Measurements from ENCODE around the gene TAMM41. TPM values are rescaled to one million over a fixed set of nuclear protein-coding genes. Genes with fewer than 3 reads are reported as not detected.
A peak's percentile ranks its signal among the peaks of the same experiment; 100 is the strongest.
"Not testable (repeated sequence)": the region's sequence is repeated elsewhere in the genome, so short reads cannot be mapped to it uniquely, and the experiment has no call there.

TAMM41 gene
- total and polyA plus RNA-seq, 9 of the 15 experiments (the other 6 are each of a cell fraction or from before 2014, with no cell fraction given): 8.6 to 74.6 (median 29.3) TPM

DNA sequence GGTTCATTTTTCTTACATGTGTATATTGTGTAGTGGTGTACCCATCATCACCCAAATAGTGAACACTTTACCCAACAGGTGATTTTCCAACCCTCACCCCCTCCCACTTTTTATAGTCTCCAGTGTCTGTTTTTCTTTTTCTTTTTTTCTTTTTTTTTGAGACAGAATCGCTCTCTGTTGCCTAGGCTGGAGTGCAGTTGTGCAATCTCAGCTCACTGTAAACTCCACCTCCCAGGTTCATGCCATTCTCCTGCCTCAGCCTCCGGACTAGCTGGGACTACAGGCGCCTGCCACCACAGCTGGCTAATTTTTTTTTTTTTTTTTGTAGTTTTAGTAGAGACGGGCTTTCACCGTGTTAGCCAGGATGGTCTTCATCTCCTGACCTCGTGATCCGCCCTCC, 74.8 kb downstream of the TAMM41 start:
- H3K9me1 ChIP-seq (ENCODE audit: control insufficient read depth, insufficient read depth, low read length); ATAC-seq; H3K4me3 ChIP-seq; DNase-seq (ENCODE audit: extremely low read depth in 1 of 4, low spot score in 3 of 4); in situ Hi-C loops (cut with MboI); BruUV-seq (replicated peaks); H2AFZ ChIP-seq (ENCODE audit: low read depth, low read length); H3K79me2 ChIP-seq (ENCODE audit: control insufficient read depth, insufficient read depth, low read length); H3K27ac ChIP-seq (ENCODE audit: extremely low read depth, low read depth, low read length); H3K9ac ChIP-seq (ENCODE audit: insufficient read depth in 1 of 2, low read depth in 2 of 2, low read length in 2 of 2); intact Hi-C loops (cut with micrococcal nuclease); POLR2A ChIA-PET; H3K27me3 ChIP-seq (ENCODE audit: control insufficient read depth in 2 of 2, insufficient read depth in 2 of 2, low read length in 2 of 2); H3K36me3 ChIP-seq (ENCODE audit: control insufficient read depth, insufficient read depth, low read length); CTCF ChIA-PET (ENCODE audit: low intra/inter-chr PET ratio); H3K4me2 ChIP-seq (ENCODE audit: insufficient read depth, low read length); H4K20me1 ChIP-seq (replicated peaks; ENCODE audit: control insufficient read depth, insufficient read depth, low read length); FAIRE-seq; H3K9me3 ChIP-seq (replicated peaks; ENCODE audit: control insufficient read depth, insufficient read depth, low read depth, low read length): not testable (repeated sequence)
- 26% methylated on average over 6 of the region's 7 CpGs for WGBS (ENCODE audit: insufficient coverage, low coverage, missing lambda C conversion rate)
- H3K4me1 ChIP-seq (replicated peaks in 1 of 2; ENCODE audit: control insufficient read depth in 2 of 2, insufficient read depth in 2 of 2, low read length in 2 of 2): peaks cover 8 to 11% of the 10 kb centered on the region in 2 experiments; a peak in 3 of 5 replicates

DNA sequence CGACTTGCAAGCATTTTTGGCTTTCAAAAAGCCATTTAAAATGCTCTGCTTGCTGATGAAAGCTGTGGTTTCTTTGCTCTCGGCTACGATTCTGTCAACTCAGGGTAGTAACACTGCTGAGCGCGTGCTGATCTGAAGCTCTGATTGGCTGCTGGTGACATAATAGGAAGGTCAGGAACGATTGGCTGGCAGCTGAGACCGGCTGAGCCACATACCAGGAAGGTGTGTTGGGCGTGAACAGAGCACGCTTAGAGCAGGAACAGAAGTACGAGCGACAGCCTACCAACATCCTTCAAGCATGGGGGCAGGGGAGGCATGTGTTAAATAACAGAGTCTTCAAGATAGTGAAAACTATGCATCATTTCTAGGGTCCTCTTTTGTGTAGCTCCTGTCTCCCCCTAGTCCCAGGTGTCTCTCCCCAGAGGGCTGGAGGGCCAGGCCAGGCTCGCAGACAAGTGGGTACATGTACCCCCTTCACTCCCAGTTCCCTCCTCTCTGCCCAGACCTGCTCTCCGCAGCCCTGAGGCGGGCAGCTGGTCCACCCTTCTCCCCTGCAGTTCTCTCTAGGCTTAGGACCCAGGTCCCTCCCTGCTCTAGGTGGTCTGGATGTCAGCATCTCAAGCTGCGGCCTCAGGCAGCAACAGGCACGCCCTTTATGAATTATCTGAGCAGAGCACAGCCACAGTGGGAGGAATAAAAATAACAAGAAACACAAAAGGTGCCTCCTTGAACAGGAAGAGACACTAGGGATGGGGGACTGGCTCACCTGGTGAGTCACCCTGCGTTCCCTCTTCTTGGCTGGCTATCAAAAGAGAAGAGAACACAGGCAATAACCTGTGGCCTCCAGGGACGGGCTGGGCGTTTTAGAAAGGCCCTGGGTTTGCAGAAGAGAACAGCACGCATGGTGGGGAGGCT, 76.0 kb downstream of the TAMM41 start:
- H3K4me1 ChIP-seq (replicated peaks in 1 of 2; ENCODE audit: control insufficient read depth in 2 of 2, insufficient read depth in 2 of 2, low read length in 2 of 2): peaks cover 8 to 11% of the 10 kb centered on the region in 2 experiments; a peak in 3 of 5 replicates
- peak overlapping the region; percentile 55 for H3K4me2 ChIP-seq (ENCODE audit: insufficient read depth, low read length)
- no peaks in the 10 kb centered on the region for H3K9me1 ChIP-seq (ENCODE audit: control insufficient read depth, insufficient read depth, low read length)
- ChIA-PET POLR2A (interaction anchor here (0.7 to 1.4 kb wide), 7 partner anchors 8 to 1189 kb away, joined by 3 to 6 read pairs (median 3); no protein-coding TSS in a partner anchor), CTCF (ENCODE audit: low intra/inter-chr PET ratio) (no interaction called here)
- no TSS peak for BruUV-seq (replicated peaks)
- H3K36me3 ChIP-seq (ENCODE audit: control insufficient read depth, insufficient read depth, low read length): no peaks in the 10 kb centered on the region
- peak; percentile 97 for ATAC-seq
- intact Hi-C loops (cut with micrococcal nuclease): no loop called here
- FAIRE-seq: peak; percentile 93
- peak overlapping the region; percentile 55 for H2AFZ ChIP-seq (ENCODE audit: low read depth, low read length)
- H3K9me3 ChIP-seq (replicated peaks; ENCODE audit: control insufficient read depth, insufficient read depth, low read depth, low read length): no peaks in the 10 kb centered on the region
- in situ Hi-C loops (cut with MboI): no loop called here
- no peaks in the 10 kb centered on the region for H3K27me3 ChIP-seq (ENCODE audit: control insufficient read depth in 2 of 2, insufficient read depth in 2 of 2, low read length in 2 of 2)
- H3K79me2 ChIP-seq (ENCODE audit: control insufficient read depth, insufficient read depth, low read length): no peaks in the 10 kb centered on the region
- no peaks in the 10 kb centered on the region for H4K20me1 ChIP-seq (replicated peaks; ENCODE audit: control insufficient read depth, insufficient read depth, low read length)
- peak overlapping the region in 1 of 2 experiments; percentile 19; a peak in 1 of 4 replicates for H3K9ac ChIP-seq (ENCODE audit: insufficient read depth in 1 of 2, low read depth in 2 of 2, low read length in 2 of 2)
- DNase-seq (ENCODE audit: extremely low read depth in 1 of 4, low spot score in 3 of 4): peak; percentile 84 to 95 (median 94)
- 11% methylated on average over 19 of the region's 20 CpGs for WGBS (ENCODE audit: insufficient coverage, low coverage, missing lambda C conversion rate)
- no peak overlapping the region for H3K27ac ChIP-seq (ENCODE audit: extremely low read depth, low read depth, low read length)
- H3K4me3 ChIP-seq: no peak overlapping the region
- TF ChIP-seq SMARCA5 (IDR thresholded peaks at IDR 0.05): no peak
- no peak for TF ChIP-seq YBX1 (IDR thresholded peaks at IDR 0.05)
- TF ChIP-seq ZNF584 (CRISPR knock-in tag; IDR thresholded peaks at IDR 0.05; ENCODE audit: low read depth): no peak
- TF ChIP-seq, protein P1, sequence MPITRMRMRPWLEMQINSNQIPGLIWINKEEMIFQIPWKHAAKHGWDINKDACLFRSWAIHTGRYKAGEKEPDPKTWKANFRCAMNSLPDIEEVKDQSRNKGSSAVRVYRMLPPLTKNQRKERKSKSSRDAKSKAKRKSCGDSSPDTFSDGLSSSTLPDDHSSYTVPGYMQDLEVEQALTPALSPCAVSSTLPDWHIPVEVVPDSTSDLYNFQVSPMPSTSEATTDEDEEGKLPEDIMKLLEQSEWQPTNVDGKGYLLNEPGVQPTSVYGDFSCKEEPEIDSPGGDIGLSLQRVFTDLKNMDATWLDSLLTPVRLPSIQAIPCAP (CRISPR knock-in tag; IDR thresholded peaks at IDR 0.05; ENCODE audit: borderline replicate concordance): no peak
- TF ChIP-seq U2AF1 (optimal IDR thresholded peaks at IDR 0.05; ENCODE audit: low read depth, low read length): no peak
- TF ChIP-seq MTA3 (IDR thresholded peaks at IDR 0.05; ENCODE audit: borderline replicate concordance): peak; percentile 29; the same call in 1 of the 2 replicates
- TF ChIP-seq, protein P2, sequence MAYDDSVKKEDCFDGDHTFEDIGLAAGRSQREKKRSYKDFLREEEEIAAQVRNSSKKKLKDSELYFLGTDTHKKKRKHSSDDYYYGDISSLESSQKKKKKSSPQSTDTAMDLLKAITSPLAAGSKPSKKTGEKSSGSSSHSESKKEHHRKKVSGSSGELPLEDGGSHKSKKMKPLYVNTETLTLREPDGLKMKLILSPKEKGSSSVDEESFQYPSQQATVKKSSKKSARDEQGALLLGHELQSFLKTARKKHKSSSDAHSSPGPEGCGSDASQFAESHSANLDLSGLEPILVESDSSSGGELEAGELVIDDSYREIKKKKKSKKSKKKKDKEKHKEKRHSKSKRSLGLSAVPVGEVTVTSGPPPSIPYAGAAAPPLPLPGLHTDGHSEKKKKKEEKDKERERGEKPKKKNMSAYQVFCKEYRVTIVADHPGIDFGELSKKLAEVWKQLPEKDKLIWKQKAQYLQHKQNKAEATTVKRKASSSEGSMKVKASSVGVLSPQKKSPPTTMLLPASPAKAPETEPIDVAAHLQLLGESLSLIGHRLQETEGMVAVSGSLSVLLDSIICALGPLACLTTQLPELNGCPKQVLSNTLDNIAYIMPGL (CRISPR knock-in tag; IDR thresholded peaks at IDR 0.05): no peak
- no peak for TF ChIP-seq KDM4B (IDR thresholded peaks at IDR 0.05; ENCODE audit: borderline replicate concordance in 2 of 2, low read depth in 1 of 2)
- TF ChIP-seq CEBPG (CRISPR knock-in tag; IDR thresholded peaks at IDR 0.05): 0 out of 2 replicates have a peak, but pooled peaks have one; percentile 4
- no peak for TF ChIP-seq CEBPG (tag; conservative IDR thresholded peaks at IDR 0.05 in 1 of 2, IDR thresholded peaks at IDR 0.05 in 1 of 2)
- no peak for TF ChIP-seq ZZZ3 (IDR thresholded peaks at IDR 0.05)

Data from K562 (cell line).